Transverse colon (tissue), 3 donors: Measurements from ENCODE around the gene TLR5.

Experiments used
- EP300 ChIP-seq: sonication (generic); formaldehyde crosslinking; IDR thresholded peaks from one replicate; pipeline ENCODE4 v1.6.1; 2017; ENCODE audit warnings: antibody characterized with exemption, low read depth
- TF ChIP-seq, protein P1 (sequence below), 5 experiments: fragments of 200-600 bp in 3 of 5; fragments of 450-650 bp in 2 of 5; sonication (generic) in 3 of 5; IDR thresholded peaks; 1 replicate in 2 of 5; 2 replicates in 3 of 5; pipeline ENCODE4 v1.5.1; 2016 to 2017; ENCODE audit warnings: antibody characterized with exemption in 5 of 5, inconsistent platforms in 3 of 5, mild to moderate bottlenecking in 2 of 5, moderate library complexity in 1 of 5

DNA sequence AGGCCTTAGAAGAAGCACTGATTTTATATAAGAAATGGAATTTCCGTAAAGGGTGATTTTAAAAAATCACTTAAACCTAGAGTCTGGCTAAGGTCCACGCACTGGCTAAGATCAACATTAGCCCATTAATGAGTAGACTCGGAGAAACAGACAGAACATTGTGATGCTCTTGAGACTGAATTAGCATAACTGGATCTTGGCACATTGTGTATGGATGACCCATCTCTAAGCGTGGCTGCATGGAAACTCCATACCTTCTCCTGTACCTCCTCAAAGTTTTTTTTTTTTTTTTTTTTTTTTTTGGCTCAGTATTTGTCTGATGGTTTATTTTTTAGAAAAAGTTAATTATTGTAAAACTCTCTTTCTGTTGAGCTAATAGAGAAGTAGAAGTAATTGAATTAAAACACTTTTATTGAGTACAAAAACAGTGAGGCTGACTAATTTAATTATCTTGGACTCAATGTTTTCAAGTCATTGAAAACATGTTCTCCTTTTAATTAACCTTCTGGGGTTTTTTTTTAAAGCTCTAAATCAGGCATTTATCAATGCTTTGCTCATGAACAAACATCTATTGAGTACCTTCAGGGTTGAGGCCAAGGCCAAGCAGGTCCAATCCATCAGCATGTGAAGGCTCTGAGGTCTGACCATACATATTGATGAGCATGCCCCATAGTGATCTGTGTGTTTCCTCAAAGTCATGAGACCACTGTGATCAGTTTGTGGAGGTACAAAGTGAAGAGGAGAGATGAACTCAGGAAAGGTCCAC is 74.0 kb downstream of the TLR5 start:
- no peak for TF ChIP-seq EP300
- TF ChIP-seq, protein P1, sequence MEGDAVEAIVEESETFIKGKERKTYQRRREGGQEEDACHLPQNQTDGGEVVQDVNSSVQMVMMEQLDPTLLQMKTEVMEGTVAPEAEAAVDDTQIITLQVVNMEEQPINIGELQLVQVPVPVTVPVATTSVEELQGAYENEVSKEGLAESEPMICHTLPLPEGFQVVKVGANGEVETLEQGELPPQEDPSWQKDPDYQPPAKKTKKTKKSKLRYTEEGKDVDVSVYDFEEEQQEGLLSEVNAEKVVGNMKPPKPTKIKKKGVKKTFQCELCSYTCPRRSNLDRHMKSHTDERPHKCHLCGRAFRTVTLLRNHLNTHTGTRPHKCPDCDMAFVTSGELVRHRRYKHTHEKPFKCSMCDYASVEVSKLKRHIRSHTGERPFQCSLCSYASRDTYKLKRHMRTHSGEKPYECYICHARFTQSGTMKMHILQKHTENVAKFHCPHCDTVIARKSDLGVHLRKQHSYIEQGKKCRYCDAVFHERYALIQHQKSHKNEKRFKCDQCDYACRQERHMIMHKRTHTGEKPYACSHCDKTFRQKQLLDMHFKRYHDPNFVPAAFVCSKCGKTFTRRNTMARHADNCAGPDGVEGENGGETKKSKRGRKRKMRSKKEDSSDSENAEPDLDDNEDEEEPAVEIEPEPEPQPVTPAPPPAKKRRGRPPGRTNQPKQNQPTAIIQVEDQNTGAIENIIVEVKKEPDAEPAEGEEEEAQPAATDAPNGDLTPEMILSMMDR (IDR thresholded peaks at IDR 0.05): no peak
